Calu3 (cell line): ENCODE measurements around the gene ANXA9. TPM values are rescaled to one million over a fixed set of nuclear protein-coding genes. Genes with fewer than 3 reads are reported as not detected.

Experiments used
- BruUV-seq: library from RNA; stranded (reverse); fragments of 400-500 nt; replicated peaks from 2 replicates; lab custom pipeline; 2021; lab: Mats Ljungman, UMichigan
- CTCF ChIA-PET: fragments of 300-600 bp; sonication (Branson Sonifier 250); formaldehyde crosslinking; loops from one replicate; lab custom pipeline; 2022; ENCODE audit warnings: antibody characterized with exemption; lab: Charles Lee
- DNase-seq: peaks from one replicate; pipeline ENCODE4 v3.0.0; 2022
- H3K27ac Mint-ChIP-seq: one replicate; pipeline ENCODE4 v1.8.0; 2022; ENCODE audit warnings: mixed read lengths; ENCODE audit not compliant: unreplicated experiment
- H3K27me3 Mint-ChIP-seq: one replicate; pipeline ENCODE4 v1.8.0; 2022; ENCODE audit warnings: mixed read lengths; ENCODE audit not compliant: unreplicated experiment
- H3K36me3 Mint-ChIP-seq: one replicate; pipeline ENCODE4 v1.8.0; 2022; ENCODE audit warnings: mild to moderate bottlenecking, moderate library complexity, mixed read lengths; ENCODE audit not compliant: insufficient read depth, unreplicated experiment
- H3K4me1 Mint-ChIP-seq: one replicate; pipeline ENCODE4 v1.8.0; 2022; ENCODE audit warnings: mild to moderate bottlenecking, low read depth, mixed read lengths; ENCODE audit not compliant: unreplicated experiment
- H3K4me3 Mint-ChIP-seq: one replicate; pipeline ENCODE4 v1.8.0; 2022; ENCODE audit warnings: mild to moderate bottlenecking, low read depth, moderate library complexity, mixed read lengths; ENCODE audit not compliant: unreplicated experiment
- H3K9me3 Mint-ChIP-seq: one replicate; pipeline ENCODE4 v1.8.0; 2022; ENCODE audit warnings: low read depth, mixed read lengths; ENCODE audit not compliant: unreplicated experiment
- intact Hi-C: fragments of 100-400 bp; cut with micrococcal nuclease; formaldehyde crosslinking; loops from one replicate; pipeline ENCODE4 v1.10.0; 2022; ENCODE audit not compliant: unreplicated experiment
- total RNA-seq: library from RNA; stranded (reverse); gene quantifications from 2 replicates; pipeline ENCODE4 v1.2.3, GENCODE V29; 2022
- TF ChIP-seq, protein P1 (sequence below): fragments of 200-600 bp; IDR thresholded peaks from one replicate; pipeline ENCODE4 v1.8.0; 2022; ENCODE audit warnings: antibody characterized with exemption; ENCODE audit not compliant: unreplicated experiment

ANXA9 gene
- total RNA-seq, 1 experiment from 2014 or later = 15.4 TPM

DNA sequence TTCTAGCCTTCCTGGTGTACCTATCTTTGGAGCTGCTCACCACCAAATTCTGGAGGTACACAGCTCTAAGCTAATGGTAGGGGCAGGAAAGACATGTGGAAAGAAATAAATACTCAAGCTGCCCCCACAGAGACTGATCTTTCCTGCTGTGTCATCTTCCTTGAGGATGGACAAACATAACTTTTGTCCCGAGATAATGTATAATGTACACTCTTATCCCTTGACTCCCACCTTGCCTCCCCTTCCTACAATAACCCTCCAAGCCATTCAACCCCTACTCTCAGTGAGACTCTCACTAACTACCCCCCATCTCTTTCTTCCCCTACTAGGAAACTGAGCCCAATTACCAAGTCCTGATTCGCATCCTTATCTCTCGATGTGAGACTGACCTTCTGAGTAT lies 12.2 kb downstream of the ANXA9 start:
- intact Hi-C loops = no loop called here

DNA sequence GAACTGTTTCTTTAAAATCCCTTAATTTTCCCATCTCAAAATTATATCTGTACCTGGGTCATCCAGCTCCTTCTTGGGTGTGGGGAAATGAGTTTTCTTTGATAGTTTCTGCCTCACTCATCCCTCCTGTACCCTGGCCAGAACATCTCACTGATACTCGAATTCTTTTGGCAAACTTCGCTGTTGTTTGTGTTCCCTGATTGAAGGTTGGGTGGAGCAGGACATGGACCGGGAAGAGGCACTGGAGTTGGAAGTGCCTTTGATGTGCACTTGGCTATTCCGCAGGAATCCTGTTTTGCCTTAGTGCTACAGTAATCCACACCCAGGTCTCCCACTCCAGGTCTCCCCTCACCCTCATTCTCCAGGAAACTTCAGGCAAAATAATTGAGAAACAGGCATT lies 13.4 kb downstream of the ANXA9 start:
- no TSS peak for BruUV-seq
- Mint-ChIP-seq H3K4me1 (no peaks in the 10 kb centered on the region), H3K9me3 (no peaks in the 10 kb centered on the region), H3K27ac (no peak overlapping the region), H3K4me3 (no peak overlapping the region), H3K27me3 (no peaks in the 10 kb centered on the region), H3K36me3 (peaks cover 17% of the 10 kb centered on the region)
- no peak for DNase-seq
- TF ChIP-seq, protein P1, sequence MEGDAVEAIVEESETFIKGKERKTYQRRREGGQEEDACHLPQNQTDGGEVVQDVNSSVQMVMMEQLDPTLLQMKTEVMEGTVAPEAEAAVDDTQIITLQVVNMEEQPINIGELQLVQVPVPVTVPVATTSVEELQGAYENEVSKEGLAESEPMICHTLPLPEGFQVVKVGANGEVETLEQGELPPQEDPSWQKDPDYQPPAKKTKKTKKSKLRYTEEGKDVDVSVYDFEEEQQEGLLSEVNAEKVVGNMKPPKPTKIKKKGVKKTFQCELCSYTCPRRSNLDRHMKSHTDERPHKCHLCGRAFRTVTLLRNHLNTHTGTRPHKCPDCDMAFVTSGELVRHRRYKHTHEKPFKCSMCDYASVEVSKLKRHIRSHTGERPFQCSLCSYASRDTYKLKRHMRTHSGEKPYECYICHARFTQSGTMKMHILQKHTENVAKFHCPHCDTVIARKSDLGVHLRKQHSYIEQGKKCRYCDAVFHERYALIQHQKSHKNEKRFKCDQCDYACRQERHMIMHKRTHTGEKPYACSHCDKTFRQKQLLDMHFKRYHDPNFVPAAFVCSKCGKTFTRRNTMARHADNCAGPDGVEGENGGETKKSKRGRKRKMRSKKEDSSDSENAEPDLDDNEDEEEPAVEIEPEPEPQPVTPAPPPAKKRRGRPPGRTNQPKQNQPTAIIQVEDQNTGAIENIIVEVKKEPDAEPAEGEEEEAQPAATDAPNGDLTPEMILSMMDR = no peak
- CTCF ChIA-PET = interaction anchor here (0.8 to 2.4 kb wide), 4 partner anchors 11 to 88 kb away, joined by 4 to 32 read pairs (median 17); partner anchors contain the start of genes ANXA9, MINDY1 and SETDB1
- intact Hi-C loops = no loop called here

More for the DNA sequence above, 12.2 kb downstream of the ANXA9 start:
- Mint-ChIP-seq H3K4me1 (no peaks in the 10 kb centered on the region), H3K9me3 (no peaks in the 10 kb centered on the region), H3K36me3 (peaks cover 17% of the 10 kb centered on the region), H3K27ac (no peak overlapping the region), H3K4me3 (no peak overlapping the region), H3K27me3 (no peaks in the 10 kb centered on the region)
- DNase-seq = no peak
- CTCF ChIA-PET = interaction anchor here (0.5 to 2.4 kb wide), 3 partner anchors 9 to 13 kb away, joined by 3 to 32 read pairs (median 7); partner anchors contain the start of genes ANXA9 and MINDY1
- no TSS peak for BruUV-seq
- TF ChIP-seq, protein P1 = no peak

DNA sequence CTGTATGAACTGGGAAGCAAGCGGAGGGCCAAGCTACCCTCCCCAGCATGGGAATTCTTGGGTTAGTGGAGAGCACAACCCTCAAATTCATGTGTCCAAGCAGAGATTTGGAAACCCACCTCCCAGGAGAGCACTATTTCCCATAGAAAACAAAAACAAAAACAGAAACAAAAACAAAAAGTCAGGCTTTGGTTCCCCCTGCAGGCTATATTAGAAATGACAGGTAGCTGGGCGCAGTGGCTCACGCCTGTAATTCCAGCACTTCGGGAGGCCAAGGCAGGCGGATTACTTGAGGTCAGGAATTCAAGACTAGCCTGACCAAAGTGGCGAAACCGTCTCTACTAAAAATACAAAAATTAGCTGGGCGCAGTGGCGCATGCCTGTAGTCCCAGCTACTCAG lies 13.8 kb downstream of the ANXA9 start:
- Mint-ChIP-seq H3K27me3 (no peaks in the 10 kb centered on the region), H3K4me3 (no peak overlapping the region), H3K36me3 (peaks cover 17% of the 10 kb centered on the region), H3K4me1 (no peaks in the 10 kb centered on the region), H3K9me3 (no peaks in the 10 kb centered on the region), H3K27ac (no peak overlapping the region)
- DNase-seq = peak; percentile 41
- TF ChIP-seq, protein P1 = peak; percentile 90
- BruUV-seq = no TSS peak
- CTCF ChIA-PET = interaction anchor here (0.6 to 2.4 kb wide), 10 partner anchors 11 to 603 kb away, joined by 3 to 32 read pairs (median 4); partner anchors contain the start of genes ANXA9, MINDY1 and SETDB1
- intact Hi-C loops = loop anchor here (1.0 kb wide), 1 partner anchor 17 kb away; no protein-coding TSS in a partner anchor

DNA sequence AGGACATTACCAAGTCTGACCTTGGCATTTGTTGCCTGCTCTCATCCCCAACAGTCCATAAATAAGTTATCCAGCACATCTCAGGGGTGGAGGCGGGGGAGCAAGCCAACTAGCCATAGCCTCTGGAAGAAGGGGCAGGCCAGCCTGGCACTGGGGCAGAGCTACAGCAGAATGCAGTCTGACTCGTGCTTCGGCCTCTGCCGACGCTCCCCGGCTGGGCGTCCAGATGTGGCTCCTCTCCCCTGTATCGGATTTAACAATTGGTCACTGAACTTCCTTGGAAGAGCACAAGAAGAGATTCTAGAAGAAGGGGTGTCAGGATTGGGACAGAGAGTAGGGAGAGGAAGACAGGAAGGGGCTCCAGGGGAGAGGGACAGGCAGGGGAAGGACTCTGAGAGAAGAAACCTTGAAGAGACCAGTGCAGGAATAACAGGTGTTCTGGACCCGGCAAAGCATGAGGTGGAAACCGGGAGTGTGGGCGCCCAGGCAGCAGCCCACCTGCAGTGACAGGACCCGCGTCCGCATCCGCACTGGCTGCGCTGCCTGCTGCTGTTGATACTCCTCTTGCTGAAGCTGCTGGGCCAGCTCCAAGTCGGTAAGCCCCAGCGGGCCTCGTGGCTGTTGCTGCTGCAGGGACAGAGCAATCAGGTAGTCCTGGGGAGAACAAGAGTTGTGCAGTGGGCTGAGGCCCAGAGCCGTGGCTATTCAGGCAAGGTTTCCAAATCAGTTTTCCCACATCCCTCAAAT lies 15.2 kb downstream of the ANXA9 start:
- BruUV-seq = no TSS peak
- intact Hi-C loops = no loop called here
- no peak for DNase-seq
- Mint-ChIP-seq H3K9me3 (no peaks in the 10 kb centered on the region), H3K4me1 (no peaks in the 10 kb centered on the region), H3K27ac (no peak overlapping the region), H3K36me3 (peaks cover 17% of the 10 kb centered on the region), H3K4me3 (no peak overlapping the region), H3K27me3 (no peaks in the 10 kb centered on the region)
- TF ChIP-seq, protein P1 = no peak
- CTCF ChIA-PET = interaction anchor here (0.6 to 2.1 kb wide), 3 partner anchors 9 to 581 kb away, joined by 3 to 26 read pairs (median 3); partner anchors contain the start of gene MINDY1
